CD14-positive monocyte (primary cell): Measurements from ENCODE around the gene ROBO2. TPM values are rescaled to one million over a fixed set of nuclear protein-coding genes. Genes with fewer than 3 reads are reported as not detected.

Experiments used
- DNase-seq, 3 donors: peaks; one replicate each; pipeline ENCODE4 v3.0.0-alpha.2; 2011 to 2022
- H2AFZ ChIP-seq: 2 replicates; pipeline ENCODE4 v1.6.0; 2012; ENCODE audit warnings: mild to moderate bottlenecking, low read depth, low read length, inconsistent platforms; ENCODE audit not compliant: insufficient read depth, poor library complexity, severe bottlenecking
- H3K27ac ChIP-seq, 2 donors: 1 replicate in 1 of 2; 2 replicates in 1 of 2; pipeline ENCODE4 v1.5.1; 2012 to 2013; ENCODE audit warnings: low read length in 2 of 2, control low read depth in 1 of 2, inconsistent platforms in 1 of 2, low read depth in 1 of 2, mild to moderate bottlenecking in 1 of 2
- H3K27me3 ChIP-seq, 2 donors: one replicate each; pipeline versions ENCODE4 v1.6.0 to v1.6.1; 2011 to 2013; ENCODE audit warnings: low read length in 2 of 2; ENCODE audit not compliant: control insufficient read depth in 2 of 2, insufficient read depth in 2 of 2
- H3K36me3 ChIP-seq, 2 donors: replicated peaks in 1 of 2; 1 replicate in 1 of 2; 2 replicates in 1 of 2; pipeline versions ENCODE4 v1.5.1 to v1.6.1; 2012 to 2013; ENCODE audit warnings: low read length in 2 of 2, control low read depth in 1 of 2, inconsistent platforms in 1 of 2, mild to moderate bottlenecking in 1 of 2; ENCODE audit not compliant: insufficient read depth in 2 of 2, control insufficient read depth in 1 of 2
- H3K4me1 ChIP-seq, 2 donors: 1 replicate in 1 of 2; 2 replicates in 1 of 2; pipeline versions ENCODE4 v1.5.1 to v1.6.1; 2012 to 2013; ENCODE audit warnings: low read length in 2 of 2, control low read depth in 1 of 2, inconsistent platforms in 1 of 2, mild to moderate bottlenecking in 1 of 2, moderate library complexity in 1 of 2; ENCODE audit not compliant: insufficient read depth in 2 of 2, control insufficient read depth in 1 of 2
- H3K4me2 ChIP-seq: replicated peaks from 2 replicates; pipeline ENCODE3; 2012; ENCODE audit warnings: low read length, moderate library complexity, mild to moderate bottlenecking; ENCODE audit not compliant: poor library complexity, severe bottlenecking; ENCODE audit errors: extremely low read depth
- H3K4me3 ChIP-seq, 3 experiments: fragments of 200-600 bp in 1 of 3; sonication (generic) in 1 of 3; replicated peaks in 1 of 3; 1 replicate in 2 of 3; 2 replicates in 1 of 3; pipeline ENCODE4 v1.5.1; 2011 to 2013; ENCODE audit warnings: low read length in 3 of 3, mild to moderate bottlenecking in 3 of 3, control low read depth in 2 of 3, low read depth in 2 of 3, inconsistent platforms in 1 of 3, moderate library complexity in 1 of 3
- H3K79me2 ChIP-seq: 2 replicates; pipeline ENCODE4 v1.6.0; 2012; ENCODE audit warnings: mild to moderate bottlenecking, control low read depth, inconsistent platforms, low read length, moderate library complexity; ENCODE audit not compliant: insufficient read depth
- H3K9ac ChIP-seq: 2 replicates; pipeline ENCODE4 v1.6.0; 2017; ENCODE audit warnings: low read length, mild to moderate bottlenecking; ENCODE audit not compliant: insufficient read depth, poor library complexity, severe bottlenecking
- H3K9me3 ChIP-seq, 2 donors: replicated peaks in 1 of 2; 1 replicate in 1 of 2; 2 replicates in 1 of 2; pipeline versions ENCODE4 v1.5.1 to v1.6.1; 2012 to 2013; ENCODE audit warnings: low read length in 2 of 2, control low read depth in 1 of 2; ENCODE audit not compliant: control insufficient read depth in 1 of 2, insufficient read depth in 1 of 2
- H4K20me1 ChIP-seq: 2 replicates; pipeline ENCODE4 v1.6.0; 2012; ENCODE audit warnings: mild to moderate bottlenecking, low read length, control low read depth, moderate library complexity; ENCODE audit not compliant: insufficient read depth
- H3K27ac Mint-ChIP-seq, 7 donors: one replicate each; pipeline ENCODE4 v1.8.0; 2020; ENCODE audit warnings: mild to moderate bottlenecking in 7 of 7, mixed read lengths in 7 of 7, moderate library complexity in 6 of 7, inconsistent platforms in 2 of 7
- H3K27me3 Mint-ChIP-seq, 3 donors: one replicate each; pipeline ENCODE4 v1.8.0; 2021 to 2022; ENCODE audit warnings: low read depth in 3 of 3, mild to moderate bottlenecking in 3 of 3, mixed read lengths in 3 of 3, moderate library complexity in 3 of 3, inconsistent platforms in 1 of 3
- H3K36me3 Mint-ChIP-seq, 2 donors: one replicate each; pipeline ENCODE4 v1.8.0; 2020; ENCODE audit warnings: mixed read lengths in 2 of 2, inconsistent platforms in 1 of 2, mild to moderate bottlenecking in 1 of 2
- H3K4me1 Mint-ChIP-seq: one replicate; pipeline ENCODE4 v1.8.0; 2020; ENCODE audit warnings: mild to moderate bottlenecking, mixed read lengths
- H3K4me3 Mint-ChIP-seq, 2 donors: one replicate each; pipeline ENCODE4 v1.8.0; 2020; ENCODE audit warnings: mild to moderate bottlenecking in 2 of 2, mixed read lengths in 2 of 2, moderate library complexity in 1 of 2
- H3K9me3 Mint-ChIP-seq, 7 donors: one replicate each; pipeline ENCODE4 v1.8.0; 2020 to 2022; ENCODE audit warnings: mixed read lengths in 7 of 7, mild to moderate bottlenecking in 6 of 7, moderate library complexity in 6 of 7, inconsistent platforms in 2 of 7
- CTCF ChIP-seq: fragments of 200-600 bp; IDR thresholded peaks from one replicate; pipeline ENCODE4 v1.8.0; 2022; ENCODE audit warnings: antibody characterized with exemption, mild to moderate bottlenecking
- WGBS: methylation state at CpG from one replicate; pipeline ENCODE4 v1.1.5; 2013; ENCODE audit warnings: missing lambda C conversion rate; ENCODE audit not compliant: insufficient coverage; 5-methylcytosine and 5-hydroxymethylcytosine counted together
- intact Hi-C, 2 donors: fragments of 100-400 bp; cut with micrococcal nuclease; formaldehyde crosslinking; loops; one replicate each; pipeline versions ENCODE4 v1.15.0 to v1.15.1; 2023
- polyA plus RNA-seq, 3 donors: library from polyadenylated mRNA; depleted of rRNA in 1 of 3; unstranded in 2 of 3; stranded (reverse) in 1 of 3; fragments of 300-500 nt in 2 of 3; fragments of >200 nt in 1 of 3; fragmentation: Illumina TruSeq in 2 of 3; gene quantifications; 1 replicate in 2 of 3; 2 replicates in 1 of 3; pipeline ENCODE4 v1.2.3, GENCODE V29; 2012 to 2021

ROBO2 gene
- polyA plus RNA-seq, 3 donors = not detected

- H3K79me2 ChIP-seq = no peaks in the 10 kb centered on the region
- Mint-ChIP-seq H3K27me3 (peaks cover 0 to 1% (median 0%) of the 10 kb centered on the region in 3 donors), H3K27ac (no peak overlapping the region), H3K4me1 (no peaks in the 10 kb centered on the region), H3K9me3 (peaks cover 0 to 12% (median 0%) of the 10 kb centered on the region in 7 donors), H3K4me3 (no peak overlapping the region), H3K36me3 (no peaks in the 10 kb centered on the region)
- H3K9ac ChIP-seq = no peak overlapping the region
- no peak for DNase-seq
- H3K4me3 ChIP-seq = no peak overlapping the region
- TF ChIP-seq CTCF = no peak
- intact Hi-C loops = no loop called here
- H2AFZ ChIP-seq = no peak overlapping the region
- H3K9me3 ChIP-seq = peaks cover 0 to 7% of the 10 kb centered on the region in 2 donors
- no peak overlapping the region for H3K4me2 ChIP-seq
- H4K20me1 ChIP-seq = no peaks in the 10 kb centered on the region
- no peak overlapping the region for H3K27ac ChIP-seq
- H3K4me1 ChIP-seq = no peaks in the 10 kb centered on the region
- WGBS = 87% methylated on average over 27 of the region's 40 CpGs
- no peaks in the 10 kb centered on the region for H3K27me3 ChIP-seq
- no peaks in the 10 kb centered on the region for H3K36me3 ChIP-seq
These were observed 200.3 kb downstream of the ROBO2 start for GRCh38 chr3:77240072-77240650.

- Histone ChIP-seq H2AFZ (no peak overlapping the region), H3K27ac (no peak overlapping the region), H3K4me1 (no peaks in the 10 kb centered on the region), H4K20me1 (no peaks in the 10 kb centered on the region), H3K9me3 (peaks cover 0 to 7% of the 10 kb centered on the region in 2 donors), H3K4me3 (no peak overlapping the region), H3K36me3 (no peaks in the 10 kb centered on the region), H3K9ac (no peak overlapping the region), H3K27me3 (no peaks in the 10 kb centered on the region), H3K4me2 (no peak overlapping the region), H3K79me2 (no peaks in the 10 kb centered on the region)
- no peaks in the 10 kb centered on the region for H3K4me1 Mint-ChIP-seq
- no peak overlapping the region for H3K27ac Mint-ChIP-seq
- TF ChIP-seq CTCF = no peak
- no peak overlapping the region for H3K4me3 Mint-ChIP-seq
- H3K27me3 Mint-ChIP-seq = peaks cover 0 to 1% (median 0%) of the 10 kb centered on the region in 3 donors
- DNase-seq = no peak
- H3K36me3 Mint-ChIP-seq = no peaks in the 10 kb centered on the region
- intact Hi-C loops = no loop called here
- no CpG with 5 or more reads among the region's 2 CpGs for WGBS
- peaks cover 0 to 11% (median 0%) of the 10 kb centered on the region in 7 donors for H3K9me3 Mint-ChIP-seq
These were observed 202.5 kb downstream of the ROBO2 start for GRCh38 chr3:77242371-77242770.
